Stomach (tissue), 4 donors: ENCODE measurements around the gene SLC25A42.

Experiments used
- EP300 ChIP-seq: sonication (generic); formaldehyde crosslinking; IDR thresholded peaks from one replicate; pipeline ENCODE4 v1.6.1; 2017; ENCODE audit warnings: antibody characterized with exemption
- POLR2A ChIP-seq, 4 donors: fragments of 450-650 bp; IDR thresholded peaks; one replicate each; pipeline ENCODE4 v1.6.1; 2016; ENCODE audit warnings: antibody characterized with exemption in 4 of 4, control low read depth in 2 of 4, mild to moderate bottlenecking in 1 of 4, moderate library complexity in 1 of 4
- TF ChIP-seq, protein P1 (sequence below), 7 experiments: fragments of 450-650 bp in 4 of 7; fragments of 200-600 bp in 3 of 7; sonication (generic) in 3 of 7; IDR thresholded peaks; one replicate each; pipeline ENCODE4 v1.5.1; 2016 to 2019; ENCODE audit warnings: antibody characterized with exemption in 7 of 7, control low read depth in 2 of 7, mild to moderate bottlenecking in 1 of 7

- TF ChIP-seq, protein P1, sequence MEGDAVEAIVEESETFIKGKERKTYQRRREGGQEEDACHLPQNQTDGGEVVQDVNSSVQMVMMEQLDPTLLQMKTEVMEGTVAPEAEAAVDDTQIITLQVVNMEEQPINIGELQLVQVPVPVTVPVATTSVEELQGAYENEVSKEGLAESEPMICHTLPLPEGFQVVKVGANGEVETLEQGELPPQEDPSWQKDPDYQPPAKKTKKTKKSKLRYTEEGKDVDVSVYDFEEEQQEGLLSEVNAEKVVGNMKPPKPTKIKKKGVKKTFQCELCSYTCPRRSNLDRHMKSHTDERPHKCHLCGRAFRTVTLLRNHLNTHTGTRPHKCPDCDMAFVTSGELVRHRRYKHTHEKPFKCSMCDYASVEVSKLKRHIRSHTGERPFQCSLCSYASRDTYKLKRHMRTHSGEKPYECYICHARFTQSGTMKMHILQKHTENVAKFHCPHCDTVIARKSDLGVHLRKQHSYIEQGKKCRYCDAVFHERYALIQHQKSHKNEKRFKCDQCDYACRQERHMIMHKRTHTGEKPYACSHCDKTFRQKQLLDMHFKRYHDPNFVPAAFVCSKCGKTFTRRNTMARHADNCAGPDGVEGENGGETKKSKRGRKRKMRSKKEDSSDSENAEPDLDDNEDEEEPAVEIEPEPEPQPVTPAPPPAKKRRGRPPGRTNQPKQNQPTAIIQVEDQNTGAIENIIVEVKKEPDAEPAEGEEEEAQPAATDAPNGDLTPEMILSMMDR (IDR thresholded peaks at IDR 0.05), result no peak
- no peak for TF ChIP-seq EP300
- TF ChIP-seq POLR2A (IDR thresholded peaks at IDR 0.05), result no peak
Observed at GRCh38 chr19:19027228-19027627, 36.6 kb upstream of the SLC25A42 start.
